ENCODE results near the gene BORCS5.
"Not testable (repeated sequence)": the region's sequence is repeated elsewhere in the genome, so short reads cannot be mapped to it uniquely, and the experiment has no call there.

The BORCS5 gene

GRCh38 chr12:12392413-12392812, 35.5 kb downstream of the BORCS5 start:
- DNase-seq (ENCODE audit: low read depth in 2 of 2, low spot score in 1 of 2) = no peak

GRCh38 chr12:12393171-12393570, 36.3 kb downstream of the BORCS5 start:
- DNase-seq (ENCODE audit: low read depth in 2 of 2, low spot score in 1 of 2) = no peak

GRCh38 chr12:12396694-12397093, 39.8 kb downstream of the BORCS5 start:
- no peak for DNase-seq (ENCODE audit: low read depth in 2 of 2, low spot score in 1 of 2)

- no peak for DNase-seq (ENCODE audit: low read depth in 2 of 2, low spot score in 1 of 2)
Measured at GRCh38 chr12:12397184-12397583, 40.3 kb downstream of the BORCS5 start.

GRCh38 chr12:12398026-12398859, 41.4 kb downstream of the BORCS5 start:
- no peak for DNase-seq (ENCODE audit: low read depth in 2 of 2, low spot score in 1 of 2)

GRCh38 chr12:12399161-12399560, 42.3 kb downstream of the BORCS5 start:
- no peak for DNase-seq (ENCODE audit: low read depth in 2 of 2, low spot score in 1 of 2)

GRCh38 chr12:12399776-12400305, 43.0 kb downstream of the BORCS5 start:
- DNase-seq (ENCODE audit: low read depth in 2 of 2, low spot score in 1 of 2) = no peak

- DNase-seq (ENCODE audit: low read depth in 2 of 2, low spot score in 1 of 2) = no peak
Measured at GRCh38 chr12:12400793-12401192, 43.9 kb downstream of the BORCS5 start.

GRCh38 chr12:12403264-12404248, 46.7 kb downstream of the BORCS5 start:
- DNase-seq (ENCODE audit: low read depth in 2 of 2, low spot score in 1 of 2) = no peak

- no peak for DNase-seq (ENCODE audit: low read depth in 2 of 2, low spot score in 1 of 2)
Measured at GRCh38 chr12:12404297-12404696, 47.4 kb downstream of the BORCS5 start.

- DNase-seq (ENCODE audit: low read depth in 2 of 2, low spot score in 1 of 2) = no peak
Measured at GRCh38 chr12:12405882-12406281, 49.0 kb downstream of the BORCS5 start.

GRCh38 chr12:12406762-12407161, 49.9 kb downstream of the BORCS5 start:
- DNase-seq (ENCODE audit: low read depth in 2 of 2, low spot score in 1 of 2) = no peak

- no peak for DNase-seq (ENCODE audit: low read depth in 2 of 2, low spot score in 1 of 2)
Measured at GRCh38 chr12:12408265-12408690, 51.4 kb downstream of the BORCS5 start.

GRCh38 chr12:12409337-12409736, 52.5 kb downstream of the BORCS5 start:
- DNase-seq (ENCODE audit: low read depth in 2 of 2, low spot score in 1 of 2) = not testable (repeated sequence)

GRCh38 chr12:12415886-12416285, 59.0 kb downstream of the BORCS5 start:
- DNase-seq (ENCODE audit: low read depth in 2 of 2, low spot score in 1 of 2) = no peak

- DNase-seq (ENCODE audit: low read depth in 2 of 2, low spot score in 1 of 2) = not testable (repeated sequence)
Measured at GRCh38 chr12:12419165-12419564, 62.3 kb downstream of the BORCS5 start.

GRCh38 chr12:12423367-12423766, 66.5 kb downstream of the BORCS5 start:
- no peak for DNase-seq (ENCODE audit: low read depth in 2 of 2, low spot score in 1 of 2)

- no peak for DNase-seq (ENCODE audit: low read depth in 2 of 2, low spot score in 1 of 2)
Measured at GRCh38 chr12:12425001-12425400, 68.1 kb downstream of the BORCS5 start.

GRCh38 chr12:12425616-12426015, 68.7 kb downstream of the BORCS5 start:
- DNase-seq (ENCODE audit: low read depth in 2 of 2, low spot score in 1 of 2) = no peak

- no peak for DNase-seq (ENCODE audit: low read depth in 2 of 2, low spot score in 1 of 2)
Measured at GRCh38 chr12:12427568-12427967, 70.7 kb downstream of the BORCS5 start.

GRCh38 chr12:12428047-12428446, 71.2 kb downstream of the BORCS5 start:
- no peak for DNase-seq (ENCODE audit: low read depth in 2 of 2, low spot score in 1 of 2)

All from stimulated activated CD8-positive, alpha-beta memory T cell treated with anti-CD3 and anti-CD28 coated beads, Interleukin-4, amount 100 ng/mL, for 4 hours (primary cell).